Chondrocyte (in vitro differentiated cells): ENCODE measurements around the gene OR10A6. TPM values are rescaled to one million over a fixed set of nuclear protein-coding genes. Genes with fewer than 3 reads are reported as not detected.
A peak's percentile ranks its signal among the peaks of the same experiment; 100 is the strongest.

Experiments used
- DNase-seq: peaks from one replicate; pipeline ENCODE4 v3.0.0; 2021; ENCODE audit warnings: mixed read lengths, low spot score
- H3K27ac Mint-ChIP-seq: one replicate; pipeline ENCODE4 v1.8.0; 2021; ENCODE audit warnings: mild to moderate bottlenecking, moderate library complexity, mixed read lengths; ENCODE audit not compliant: unreplicated experiment
- H3K27me3 Mint-ChIP-seq: 2 replicates; pipeline ENCODE4 v1.8.0; 2021; ENCODE audit warnings: low read depth, mixed read lengths
- H3K36me3 Mint-ChIP-seq: 2 replicates; pipeline ENCODE4 v1.8.0; 2021; ENCODE audit warnings: low read depth, mixed read lengths
- H3K4me1 Mint-ChIP-seq: 2 replicates; pipeline ENCODE4 v1.8.0; 2021; ENCODE audit warnings: low read depth, mild to moderate bottlenecking, mixed read lengths
- H3K4me3 Mint-ChIP-seq: one replicate; pipeline ENCODE4 v1.8.0; 2021; ENCODE audit warnings: mild to moderate bottlenecking, moderate library complexity, mixed read lengths; ENCODE audit not compliant: unreplicated experiment
- H3K9me3 Mint-ChIP-seq: 2 replicates; pipeline ENCODE4 v1.8.0; 2021; ENCODE audit warnings: low read depth, mixed read lengths
- CTCF ChIP-seq: fragments of 200-600 bp; sonication (generic); IDR thresholded peaks from 2 replicates; pipeline ENCODE4 v1.5.0; 2021; ENCODE audit warnings: antibody characterized with exemption, mild to moderate bottlenecking, moderate library complexity
- total RNA-seq: library from RNA; stranded (reverse); gene quantifications from 3 replicates; pipeline ENCODE4 v1.2.1, GENCODE V29; 2021

OR10A6 gene
- total RNA-seq, 1 donor from 2014 or later: not detected

GRCh38 chr11:7901319-7901854 is 29.7 kb downstream of the OR10A6 start:
- TF ChIP-seq CTCF: no peak
- H3K9me3 Mint-ChIP-seq: no peaks in the 10 kb centered on the region
- H3K27ac Mint-ChIP-seq: no peak overlapping the region
- no peaks in the 10 kb centered on the region for H3K27me3 Mint-ChIP-seq
- H3K36me3 Mint-ChIP-seq: no peaks in the 10 kb centered on the region
- H3K4me1 Mint-ChIP-seq: peaks cover 49% of the 10 kb centered on the region
- no peak overlapping the region for H3K4me3 Mint-ChIP-seq
- no peak for DNase-seq

GRCh38 chr11:7900686-7901085 is 30.4 kb downstream of the OR10A6 start:
- no peak for TF ChIP-seq CTCF
- H3K4me1 Mint-ChIP-seq: peaks cover 49% of the 10 kb centered on the region
- no peak overlapping the region for H3K27ac Mint-ChIP-seq

GRCh38 chr11:7899418-7899817 is 31.6 kb downstream of the OR10A6 start:
- DNase-seq: no peak
- no peak for TF ChIP-seq CTCF
- no peak overlapping the region for H3K27ac Mint-ChIP-seq
- H3K27me3 Mint-ChIP-seq: no peaks in the 10 kb centered on the region
- H3K4me1 Mint-ChIP-seq: peaks cover 47% of the 10 kb centered on the region
- H3K36me3 Mint-ChIP-seq: no peaks in the 10 kb centered on the region
- H3K4me3 Mint-ChIP-seq: no peak overlapping the region
- H3K9me3 Mint-ChIP-seq: peaks cover 3% of the 10 kb centered on the region

More at GRCh38 chr11:7900686-7901085, 30.4 kb downstream of the OR10A6 start:
- no peak for DNase-seq
- no peak overlapping the region for H3K4me3 Mint-ChIP-seq
- no peaks in the 10 kb centered on the region for H3K9me3 Mint-ChIP-seq
- H3K27me3 Mint-ChIP-seq: no peaks in the 10 kb centered on the region
- no peaks in the 10 kb centered on the region for H3K36me3 Mint-ChIP-seq

- H3K27me3 Mint-ChIP-seq: no peaks in the 10 kb centered on the region
- no peak for TF ChIP-seq CTCF
Measured at GRCh38 chr11:7898666-7899283, 32.3 kb downstream of the OR10A6 start.

GRCh38 chr11:7896009-7896785 is 34.9 kb downstream of the OR10A6 start:
- H3K9me3 Mint-ChIP-seq: peaks cover 3% of the 10 kb centered on the region
- no peaks in the 10 kb centered on the region for H3K36me3 Mint-ChIP-seq
- no peak for TF ChIP-seq CTCF
- no peak overlapping the region for H3K4me3 Mint-ChIP-seq
- H3K4me1 Mint-ChIP-seq: peaks cover 55% of the 10 kb centered on the region
- no peak for DNase-seq
- H3K27me3 Mint-ChIP-seq: no peaks in the 10 kb centered on the region
- H3K27ac Mint-ChIP-seq: peak overlapping the region; percentile 86

More at GRCh38 chr11:7898666-7899283, 32.3 kb downstream of the OR10A6 start:
- Mint-ChIP-seq H3K4me3 (no peak overlapping the region), H3K27ac (no peak overlapping the region), H3K36me3 (no peaks in the 10 kb centered on the region), H3K9me3 (peaks cover 3% of the 10 kb centered on the region), H3K4me1 (peaks cover 47% of the 10 kb centered on the region)
- no peak for DNase-seq
